ENCODE measurements around the gene AP2B1. TPM values are rescaled to one million over a fixed set of nuclear protein-coding genes. Genes with fewer than 3 reads are reported as not detected.
"Not testable (repeated sequence)": the region's sequence is repeated elsewhere in the genome, so short reads cannot be mapped to it uniquely, and the experiment has no call there.

AP2B1 gene
- total RNA-seq, 4 donors from 2014 or later, result 62.6 to 94.3 (median 79.4) TPM

DNA sequence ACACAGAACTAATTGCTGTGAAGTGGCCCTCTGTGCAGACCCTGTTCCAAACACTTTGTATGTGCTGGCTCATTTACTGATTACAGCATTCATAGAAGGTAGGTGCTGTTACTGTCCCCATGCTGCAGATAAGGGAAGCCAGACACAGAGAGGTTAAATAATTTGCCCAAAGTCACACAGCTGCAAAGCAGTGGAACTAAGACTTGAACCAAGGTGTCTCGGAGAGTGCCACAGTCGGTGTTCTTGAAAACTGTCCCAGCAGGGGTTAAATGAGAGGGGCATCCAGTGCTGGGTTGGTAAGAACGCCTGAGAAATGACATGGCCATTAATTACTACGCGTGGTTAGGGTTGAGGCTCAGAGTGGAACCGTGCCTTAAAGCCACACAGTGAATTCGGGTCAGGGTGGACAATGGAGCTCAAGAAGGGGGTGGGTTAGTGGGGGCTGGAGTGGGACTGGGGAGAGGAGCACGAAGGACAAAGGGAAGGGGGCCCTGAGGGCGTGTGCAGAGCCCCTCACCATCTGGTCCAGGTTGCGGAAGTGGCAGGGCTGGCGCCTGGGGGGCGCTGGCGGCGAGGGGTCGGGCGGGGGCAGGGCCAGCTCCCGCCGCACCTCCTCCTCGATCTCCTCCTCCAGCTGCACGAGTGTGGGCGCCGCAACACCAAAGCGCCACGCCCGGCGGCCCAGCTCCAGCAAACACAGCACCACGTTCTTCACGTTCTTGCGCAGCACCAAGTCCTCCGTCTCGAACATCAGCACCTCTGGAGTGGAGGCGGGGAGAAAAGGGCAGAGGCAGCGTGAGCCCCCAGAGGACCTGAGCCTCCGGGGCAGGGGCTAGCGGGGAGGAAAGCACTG, 162.7 kb downstream of the AP2B1 start:
- ATAC-seq (ENCODE audit: low FRiP score), result no peak
- TF ChIP-seq, protein P1, sequence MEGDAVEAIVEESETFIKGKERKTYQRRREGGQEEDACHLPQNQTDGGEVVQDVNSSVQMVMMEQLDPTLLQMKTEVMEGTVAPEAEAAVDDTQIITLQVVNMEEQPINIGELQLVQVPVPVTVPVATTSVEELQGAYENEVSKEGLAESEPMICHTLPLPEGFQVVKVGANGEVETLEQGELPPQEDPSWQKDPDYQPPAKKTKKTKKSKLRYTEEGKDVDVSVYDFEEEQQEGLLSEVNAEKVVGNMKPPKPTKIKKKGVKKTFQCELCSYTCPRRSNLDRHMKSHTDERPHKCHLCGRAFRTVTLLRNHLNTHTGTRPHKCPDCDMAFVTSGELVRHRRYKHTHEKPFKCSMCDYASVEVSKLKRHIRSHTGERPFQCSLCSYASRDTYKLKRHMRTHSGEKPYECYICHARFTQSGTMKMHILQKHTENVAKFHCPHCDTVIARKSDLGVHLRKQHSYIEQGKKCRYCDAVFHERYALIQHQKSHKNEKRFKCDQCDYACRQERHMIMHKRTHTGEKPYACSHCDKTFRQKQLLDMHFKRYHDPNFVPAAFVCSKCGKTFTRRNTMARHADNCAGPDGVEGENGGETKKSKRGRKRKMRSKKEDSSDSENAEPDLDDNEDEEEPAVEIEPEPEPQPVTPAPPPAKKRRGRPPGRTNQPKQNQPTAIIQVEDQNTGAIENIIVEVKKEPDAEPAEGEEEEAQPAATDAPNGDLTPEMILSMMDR (IDR thresholded peaks at IDR 0.05), result no peak
- no peak for DNase-seq (ENCODE audit: low spot score)

DNA sequence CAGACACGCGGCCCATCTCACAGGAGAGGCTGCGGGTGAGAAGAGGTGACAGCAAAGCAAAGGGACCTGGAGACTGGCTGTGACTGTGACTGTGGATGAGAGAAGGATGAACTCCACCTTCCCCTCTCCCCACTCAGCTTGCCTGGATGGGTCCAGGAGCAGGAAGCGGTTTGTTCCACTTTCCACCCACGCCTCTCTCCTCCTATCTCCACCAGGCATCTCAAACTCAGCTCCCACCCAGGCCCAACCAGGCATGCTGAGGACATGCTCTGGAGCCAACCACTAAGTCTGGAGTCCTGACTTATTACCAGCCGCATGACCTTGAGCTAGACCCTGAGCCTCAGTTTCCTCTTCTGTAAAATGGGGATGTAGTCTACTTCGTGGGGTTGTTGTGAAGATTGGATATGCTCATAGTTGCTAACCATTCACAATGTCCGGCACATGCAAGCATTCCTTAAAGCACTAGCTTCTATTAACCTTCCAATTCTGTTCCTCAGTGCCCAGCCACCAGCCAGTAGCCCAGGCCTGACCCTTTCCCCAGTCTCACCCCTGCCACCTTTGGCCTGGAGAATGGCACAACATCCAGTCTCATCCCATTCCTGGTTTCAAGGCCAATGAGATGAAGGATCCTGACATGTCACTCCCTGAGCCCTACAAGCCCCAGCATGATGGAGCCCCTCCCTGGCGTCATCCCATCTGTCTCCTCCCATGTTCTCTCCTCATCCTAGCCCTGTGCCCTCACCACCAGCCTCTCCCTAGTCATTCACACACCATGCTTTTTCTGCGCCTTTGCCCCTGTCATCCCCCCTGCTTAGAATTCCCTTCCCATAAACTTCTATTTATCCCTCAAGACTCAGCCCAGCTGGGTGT, 163.6 kb downstream of the AP2B1 start:
- TF ChIP-seq, protein P1 (IDR thresholded peaks at IDR 0.05), result no peak
- ATAC-seq (ENCODE audit: low FRiP score) (no peak), DNase-seq (ENCODE audit: low spot score) (no peak)

DNA sequence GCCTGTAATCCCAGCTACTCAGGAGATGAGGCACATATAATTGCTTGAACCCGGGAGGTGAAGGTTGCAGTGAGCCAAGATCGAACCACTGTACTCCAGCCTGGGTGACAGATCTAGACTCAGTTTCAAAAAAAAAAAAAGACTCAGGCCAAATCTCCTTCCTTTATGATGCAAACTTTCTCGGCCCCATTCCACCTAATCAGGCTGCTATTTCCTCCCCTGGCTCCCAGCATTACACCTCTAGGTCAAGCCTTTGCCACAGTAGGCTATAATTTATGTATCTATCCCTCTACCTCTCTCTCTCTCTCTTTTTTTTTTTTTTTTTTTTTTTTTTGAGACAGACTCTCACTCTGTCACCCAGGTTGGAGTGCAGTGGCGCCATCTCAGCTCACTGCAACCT, 164.4 kb downstream of the AP2B1 start:
- ATAC-seq (ENCODE audit: low FRiP score); DNase-seq (ENCODE audit: low spot score): not testable (repeated sequence)

DNA sequence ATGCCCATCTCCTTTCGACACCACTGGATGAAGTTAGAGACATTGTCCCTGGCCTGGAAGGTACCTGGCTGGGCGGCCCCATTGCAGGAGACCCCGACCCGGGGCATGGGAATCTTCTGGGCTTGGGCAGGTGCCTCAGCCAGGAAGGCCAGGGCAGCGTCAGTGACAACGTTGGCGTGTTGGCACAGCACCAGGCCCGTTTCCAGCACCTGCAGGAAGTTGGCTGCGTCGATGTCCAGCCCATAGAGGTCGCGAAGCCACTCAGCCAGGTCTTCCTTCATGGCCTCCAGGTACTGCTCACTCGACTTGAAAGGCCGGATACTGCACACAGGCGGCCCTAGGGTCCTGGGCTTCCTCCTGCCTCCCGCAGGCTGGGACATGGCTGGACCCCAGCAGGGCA, 165.3 kb downstream of the AP2B1 start:
- ATAC-seq (ENCODE audit: low FRiP score), result no peak
- TF ChIP-seq, protein P1 (IDR thresholded peaks at IDR 0.05), result no peak
- no peak for DNase-seq (ENCODE audit: low spot score)

DNA sequence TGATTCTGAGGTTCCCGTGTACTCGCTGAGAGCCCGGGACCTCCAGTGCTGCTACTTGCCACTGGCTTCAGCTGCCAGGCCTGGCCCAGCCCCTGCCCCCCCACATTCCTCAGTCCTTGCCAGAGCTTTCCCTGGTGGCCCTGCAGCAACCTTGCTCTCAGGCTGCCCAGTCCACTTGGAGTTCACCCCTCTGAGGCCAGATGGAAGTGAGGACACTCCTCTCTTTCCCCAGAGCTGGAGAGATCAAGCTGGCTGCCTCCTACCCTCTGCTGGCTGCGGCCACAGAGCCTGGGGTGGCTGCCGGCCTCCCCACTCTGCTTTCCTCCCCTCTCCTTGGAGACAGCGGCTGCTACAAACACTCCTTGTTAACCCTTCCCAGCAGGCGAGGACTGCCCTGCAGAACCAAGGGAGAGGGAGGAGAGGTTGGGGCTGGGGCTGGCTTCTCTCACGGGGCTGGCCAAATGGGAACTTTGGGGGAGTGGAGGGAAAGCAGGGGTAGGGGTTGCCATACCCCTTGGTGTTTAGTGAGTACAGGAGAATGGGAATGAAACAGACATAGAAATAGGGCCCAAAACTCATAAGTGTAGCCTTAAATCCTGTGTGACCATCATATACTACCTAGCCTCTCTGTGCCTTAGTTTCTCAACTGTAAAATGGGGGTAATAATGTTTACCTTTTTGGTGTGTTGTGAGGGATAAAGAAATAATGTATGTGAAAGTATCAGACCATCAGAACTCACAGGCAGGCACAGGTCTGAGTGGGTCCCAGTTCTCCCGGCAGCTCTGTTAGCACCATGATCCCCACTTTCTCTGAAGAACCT, 166.0 kb downstream of the AP2B1 start, which contains the start of gene GAS2L2:
TSS of gene GAS2L2 (minus strand) at position 295 of the 820 bp plus-strand sequence. CDS start 389 bp downstream, outside the sequence.
- DNase-seq (ENCODE audit: low spot score) (no peak), ATAC-seq (ENCODE audit: low FRiP score) (no peak)
- TF ChIP-seq, protein P1 (IDR thresholded peaks at IDR 0.05), result no peak

DNA sequence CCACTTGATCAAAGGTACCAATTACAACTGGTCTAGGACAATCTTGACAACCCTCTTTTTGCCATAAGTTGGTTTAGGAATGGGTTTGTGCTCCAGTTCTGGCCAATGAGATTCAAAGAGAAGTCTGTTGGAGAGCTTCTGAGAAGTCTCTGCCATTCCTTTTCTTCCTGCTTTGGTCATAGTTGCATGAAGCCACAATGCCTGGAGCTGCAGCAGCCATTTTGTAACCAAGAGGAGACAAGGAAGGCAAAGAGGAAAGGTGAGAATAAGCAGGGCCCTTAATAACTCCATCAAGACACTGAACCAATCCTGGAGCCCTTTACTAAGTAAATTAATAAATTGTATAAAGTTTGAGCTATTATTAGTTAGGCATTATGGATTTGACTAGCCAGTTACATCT, 170.1 kb downstream of the AP2B1 start:
- ATAC-seq (ENCODE audit: low FRiP score), result no peak
- DNase-seq (ENCODE audit: low spot score), result no peak
- TF ChIP-seq, protein P1 (IDR thresholded peaks at IDR 0.05), result no peak

DNA sequence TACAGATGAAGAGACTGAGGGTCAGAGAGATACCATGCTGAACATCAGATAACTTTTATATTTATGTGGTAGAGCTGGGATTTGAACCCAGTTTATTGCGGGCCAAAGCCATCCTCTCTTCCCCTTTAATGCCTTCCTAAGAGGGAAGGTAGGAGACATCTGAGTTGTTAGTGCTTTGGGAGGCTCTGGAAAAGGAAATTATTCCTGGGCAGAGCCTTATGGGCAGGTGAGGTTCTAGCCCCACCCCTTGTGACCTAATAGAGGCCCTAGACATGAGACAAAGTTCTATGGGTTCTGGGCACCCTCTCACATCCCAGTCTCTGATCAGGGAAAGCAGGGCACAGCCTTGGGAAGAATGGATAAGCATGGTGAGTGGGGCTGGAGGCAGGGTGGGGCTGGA, 173.5 kb downstream of the AP2B1 start, which contains the start of gene C17orf50:
TSS of gene C17orf50 (plus strand) at position 301 of the 400 bp plus-strand sequence. CDS start at position 356, 55 bp downstream.
- no peak for ATAC-seq (ENCODE audit: low FRiP score)
- TF ChIP-seq, protein P1 (IDR thresholded peaks at IDR 0.05), result no peak
- no peak for DNase-seq (ENCODE audit: low spot score)

Measured in omental fat pad (tissue), 4 donors.